GM19043 (cell line): ENCODE measurements around the gene WWC1.

Experiments
- ATAC-seq: cut with Tn5 transposase; IDR thresholded peaks from one replicate; pipeline ENCODE4 v1.9.1; 2021; ENCODE audit warnings: low read depth; ENCODE audit not compliant: unreplicated experiment

WWC1 gene

DNA sequence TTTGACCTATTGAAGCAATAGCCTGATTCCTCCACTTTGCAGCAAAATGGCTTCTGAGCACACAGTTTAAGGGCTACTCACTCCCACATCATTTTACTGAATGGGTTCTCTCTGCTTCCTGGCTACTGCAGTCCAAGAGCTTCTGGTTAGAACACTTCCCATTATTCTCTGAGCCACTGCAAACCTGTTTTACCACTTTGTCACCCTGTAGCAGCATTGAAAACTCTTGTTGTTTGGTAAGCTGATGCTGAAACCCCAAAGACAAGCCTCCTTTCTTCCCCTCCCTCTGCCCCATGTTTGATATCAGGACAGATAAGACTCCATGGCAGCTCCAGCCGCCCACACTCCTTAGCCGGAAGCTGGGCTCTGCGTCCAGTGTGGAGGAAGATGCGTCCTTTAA is 110.4 kb downstream of the WWC1 start:
- no peak for ATAC-seq

DNA sequence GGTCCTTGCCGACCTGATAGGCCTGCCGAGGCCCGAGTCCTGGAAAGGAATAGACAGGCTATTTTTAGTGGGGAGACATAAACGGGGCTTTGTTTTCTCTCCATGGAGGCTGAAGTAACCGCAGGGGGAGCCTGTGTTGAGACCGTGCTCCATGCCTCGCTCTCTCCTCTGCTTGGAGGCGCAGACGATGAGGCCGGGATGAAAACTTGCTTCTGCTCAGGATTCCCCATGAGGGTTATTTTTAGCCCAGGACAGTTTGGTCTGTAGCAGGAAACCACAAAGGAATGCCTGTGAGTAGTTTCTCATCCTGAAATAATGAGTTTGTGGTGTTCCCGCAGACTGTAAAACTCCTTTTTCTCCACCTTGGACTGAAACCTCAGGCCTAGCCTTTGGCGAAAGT is 112.9 kb downstream of the WWC1 start:
- ATAC-seq = no peak

DNA sequence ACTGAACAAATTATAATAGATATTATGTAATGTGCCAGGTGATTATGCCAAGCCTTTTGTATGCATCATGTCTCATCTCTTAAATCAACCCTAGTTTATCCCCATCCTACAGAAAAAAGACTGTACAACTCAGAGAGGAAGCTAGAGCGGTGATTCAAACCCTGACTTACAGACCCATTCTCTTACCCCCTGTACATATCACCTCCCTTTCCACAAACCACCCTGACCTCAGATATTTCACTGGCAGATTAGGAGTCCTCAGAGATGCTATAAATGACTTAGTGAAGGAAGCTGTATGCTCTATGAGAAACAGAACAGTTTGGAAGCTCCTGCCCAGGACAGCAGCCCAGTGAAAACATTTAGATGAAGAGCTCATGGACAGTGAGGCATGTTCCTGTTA is 115.8 kb downstream of the WWC1 start:
- ATAC-seq = no peak

DNA sequence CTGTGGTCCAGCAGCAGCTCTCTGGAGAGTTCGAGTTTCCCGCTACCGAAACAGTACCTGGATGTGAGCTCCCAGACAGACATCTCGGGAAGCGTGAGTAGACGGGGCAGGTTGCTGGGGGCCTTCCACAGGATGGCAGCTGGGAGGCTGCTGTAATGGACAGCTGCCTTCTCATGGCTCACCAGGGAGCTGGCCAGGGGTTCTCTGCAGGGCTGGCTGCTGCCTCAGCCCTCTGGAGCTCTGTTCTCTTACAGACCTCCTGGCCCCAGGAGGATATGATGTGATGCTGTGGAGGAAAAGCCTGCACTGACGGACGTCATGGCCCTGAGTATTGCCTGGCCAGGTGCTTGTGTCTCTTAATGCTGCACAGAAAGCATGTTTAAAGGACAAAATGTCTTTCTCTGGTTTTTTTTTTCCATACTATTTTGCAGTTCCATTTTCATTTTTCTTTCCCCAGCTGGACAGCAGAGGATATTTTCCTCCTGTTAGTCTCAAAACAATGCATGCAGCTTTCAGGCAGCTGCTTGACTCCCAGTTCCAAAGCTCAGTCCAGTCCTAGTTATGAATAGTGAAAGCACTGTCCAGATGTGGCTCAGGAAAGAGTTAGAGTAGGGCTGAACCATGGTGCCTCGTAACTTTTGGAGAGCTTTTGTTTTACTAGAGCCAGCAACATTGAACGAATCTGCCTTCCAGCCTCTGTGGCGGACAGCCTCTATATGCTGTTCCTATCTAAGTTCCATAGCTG is 117.3 kb downstream of the WWC1 start:
- no peak for ATAC-seq

GRCh38 chr5:168409591-168410458 is 118.4 kb downstream of the WWC1 start:
- ATAC-seq = peak; percentile 78

DNA sequence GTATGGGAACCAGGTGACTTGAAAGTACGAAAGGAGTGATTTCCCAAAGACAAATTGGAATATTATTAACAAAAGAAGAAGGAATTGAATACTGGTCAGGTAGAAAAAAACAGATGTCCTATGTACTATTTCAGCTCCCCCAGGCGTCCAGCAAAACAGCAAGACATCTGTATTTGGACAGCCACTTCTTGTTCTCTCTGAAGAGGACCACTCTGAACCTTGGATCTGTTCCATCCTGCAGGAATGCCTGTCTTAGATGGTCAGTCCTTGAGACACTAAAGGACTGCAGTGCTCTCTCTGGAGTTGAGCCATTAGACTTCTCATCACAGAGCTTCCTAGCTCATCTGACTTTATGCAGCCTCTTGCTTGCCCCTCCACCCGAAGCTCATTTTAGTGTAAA is 120.4 kb downstream of the WWC1 start:
- ATAC-seq = no peak

DNA sequence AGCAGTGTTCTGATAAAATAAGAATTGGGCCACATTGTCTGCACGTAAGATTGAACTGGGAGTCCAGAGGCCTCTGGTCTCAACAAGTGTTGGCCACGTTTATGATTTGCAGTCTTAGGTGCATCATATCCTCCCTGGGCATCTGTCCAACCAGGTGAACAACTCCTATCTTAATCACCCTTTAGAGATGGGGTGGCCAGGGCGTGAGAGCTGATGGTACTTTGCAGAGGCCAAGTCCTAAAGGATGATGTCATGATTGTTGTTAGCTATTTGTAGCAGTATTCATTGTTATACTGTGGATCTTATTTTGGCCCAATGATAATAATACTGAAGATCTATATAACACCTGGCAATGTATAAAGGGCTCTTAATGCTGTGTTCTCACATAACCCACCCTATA is 121.6 kb downstream of the WWC1 start:
- no peak for ATAC-seq

GRCh38 chr5:168413596-168413995 is 122.2 kb downstream of the WWC1 start:
- ATAC-seq = no peak

GRCh38 chr5:168415401-168415800 is 124.0 kb downstream of the WWC1 start:
- no peak for ATAC-seq

DNA sequence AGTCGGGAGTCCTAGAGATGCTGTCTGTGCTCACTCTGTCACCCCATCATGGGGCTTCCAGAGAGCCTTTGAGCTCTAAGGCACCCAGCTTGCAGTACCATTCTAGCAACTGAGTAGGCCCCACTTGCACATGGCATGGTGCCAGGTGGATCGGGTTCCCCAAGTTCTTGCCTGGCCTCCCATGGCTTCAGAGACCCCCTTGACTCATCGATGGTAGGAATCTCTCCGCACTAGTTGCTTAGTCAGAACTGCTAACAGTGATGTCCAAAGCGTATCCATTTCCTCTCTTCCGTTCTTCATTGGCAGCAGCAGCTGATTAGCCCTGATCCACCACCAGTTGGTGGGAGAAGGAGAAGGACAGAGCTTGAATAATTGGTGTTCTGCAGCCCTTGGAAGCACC is 124.5 kb downstream of the WWC1 start:
- ATAC-seq = no peak

DNA sequence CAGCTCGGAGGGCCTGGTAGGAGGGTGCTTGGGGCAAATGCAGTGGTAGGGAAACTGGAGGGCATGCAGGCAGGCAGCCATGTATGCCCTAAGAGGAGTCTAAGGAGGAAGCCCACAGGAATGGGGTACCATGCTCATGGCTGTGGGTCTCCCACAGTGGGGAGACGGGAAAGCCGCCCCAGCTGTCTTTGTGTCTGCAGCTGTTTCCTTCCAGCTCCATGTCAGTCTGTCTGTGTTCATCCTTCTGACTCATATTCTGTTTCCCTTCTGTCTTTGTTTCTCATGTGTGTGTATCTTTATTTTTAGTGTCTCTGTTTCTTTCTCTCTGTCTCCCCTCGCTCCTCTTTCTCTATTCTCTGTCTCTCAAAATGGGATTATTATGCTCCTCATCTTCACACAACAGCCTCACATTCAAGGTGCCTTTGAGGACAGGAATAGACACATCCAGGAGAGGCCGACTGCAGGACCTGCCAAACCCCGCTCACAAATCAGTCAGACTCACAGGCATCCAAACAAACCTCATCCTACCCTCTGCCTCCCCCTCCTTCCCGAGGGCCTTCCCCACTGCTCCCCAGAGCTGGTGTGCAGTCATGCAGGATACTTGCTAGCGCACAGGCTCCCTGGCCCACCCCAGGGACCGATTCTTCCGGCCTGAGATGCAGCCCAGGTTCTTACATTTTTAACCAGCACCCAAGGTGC is 126.4 kb downstream of the WWC1 start:
- no peak for ATAC-seq

DNA sequence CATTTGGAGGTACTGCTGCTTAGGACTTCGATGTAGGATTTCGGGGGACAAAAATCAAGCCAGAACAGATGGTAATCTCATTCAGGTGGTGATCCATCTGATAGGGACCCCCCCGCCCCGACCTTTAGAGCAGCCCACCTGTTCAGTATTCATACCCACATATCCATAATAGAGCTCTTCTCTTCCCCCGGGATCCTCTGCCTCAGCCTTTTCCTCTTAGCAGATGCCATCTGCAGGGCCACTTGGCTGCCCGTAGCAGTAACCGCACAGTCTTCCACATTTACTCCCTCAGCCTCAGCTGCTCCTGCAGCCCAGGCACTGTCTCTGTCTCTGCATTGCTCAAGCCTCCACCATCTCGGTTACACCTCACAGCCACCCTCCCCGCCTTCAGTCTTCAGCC is 129.0 kb downstream of the WWC1 start:
- no peak for ATAC-seq

DNA sequence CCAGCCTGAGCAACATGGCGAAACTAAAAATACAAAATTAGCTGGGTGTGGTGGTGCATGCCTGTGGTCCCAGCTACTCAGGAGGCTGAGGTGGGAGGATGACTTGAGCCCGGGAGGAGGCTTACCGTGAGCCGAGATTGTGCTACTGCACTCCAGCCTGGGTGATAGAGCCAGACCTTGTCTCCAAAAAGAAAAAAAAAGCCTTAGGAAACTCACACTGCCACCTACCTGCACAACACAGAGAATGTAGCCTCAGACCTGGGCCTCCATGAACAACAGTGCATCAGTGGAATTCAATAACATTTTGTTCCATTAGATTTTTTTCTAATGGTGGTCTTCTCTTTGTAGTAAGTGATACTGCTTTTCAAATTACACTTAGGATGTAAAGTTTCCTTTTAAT is 131.0 kb downstream of the WWC1 start:
- no peak for ATAC-seq

GRCh38 chr5:168423478-168423877 is 132.0 kb downstream of the WWC1 start:
- no peak for ATAC-seq

DNA sequence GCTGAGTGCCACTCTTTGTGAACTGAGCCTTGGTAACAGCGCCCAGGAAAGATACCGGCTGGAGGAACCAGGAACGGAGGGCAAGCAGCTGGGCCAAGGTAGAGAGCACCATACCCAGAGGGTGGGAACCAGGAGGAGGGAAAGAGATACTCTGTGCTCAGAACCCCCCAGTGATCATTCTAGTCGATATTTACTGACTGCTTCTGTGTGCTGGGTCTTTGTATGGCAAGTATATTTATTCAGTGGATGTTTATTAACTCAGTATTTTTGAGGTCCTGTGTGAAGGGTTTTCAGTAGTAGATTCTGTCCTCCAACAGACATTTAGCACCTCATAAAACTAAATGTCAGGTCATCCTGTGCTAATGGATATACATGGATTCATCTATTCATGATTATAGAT is 132.5 kb downstream of the WWC1 start:
- no peak for ATAC-seq

DNA sequence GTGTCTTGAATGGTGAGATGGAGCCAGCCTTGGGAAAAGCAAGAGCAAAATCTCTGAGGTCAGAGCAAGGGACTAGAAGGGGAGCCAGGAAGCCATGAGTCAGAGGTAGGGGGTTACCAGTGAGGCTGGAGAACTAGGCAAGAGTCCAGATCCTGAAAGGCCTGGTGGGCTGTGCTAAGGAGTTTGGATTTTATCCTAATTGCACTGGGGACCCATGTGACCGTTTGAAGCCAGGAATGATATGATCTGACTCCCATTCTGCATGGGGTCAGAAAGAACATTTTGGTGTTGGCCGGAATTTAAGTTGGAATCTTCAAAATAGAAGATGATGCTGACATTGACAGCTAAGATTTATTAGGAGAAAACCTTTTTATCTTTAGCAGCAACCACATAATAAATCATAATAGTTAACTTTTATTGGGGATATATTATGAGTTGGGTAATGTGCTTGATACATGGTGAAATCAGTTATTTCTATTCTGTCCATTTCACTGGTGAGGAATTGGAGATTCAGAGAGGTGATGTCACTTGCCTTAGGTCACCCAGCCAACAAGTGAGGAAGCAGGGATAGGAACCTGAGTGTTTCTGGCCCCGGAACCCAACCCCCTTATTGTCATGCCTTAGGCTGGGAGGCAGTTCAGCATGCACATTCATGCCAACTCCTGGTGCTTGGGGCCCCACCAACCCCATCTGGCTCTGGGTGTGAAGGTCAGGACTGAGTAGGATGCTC is 133.3 kb downstream of the WWC1 start:
- ATAC-seq = no peak

DNA sequence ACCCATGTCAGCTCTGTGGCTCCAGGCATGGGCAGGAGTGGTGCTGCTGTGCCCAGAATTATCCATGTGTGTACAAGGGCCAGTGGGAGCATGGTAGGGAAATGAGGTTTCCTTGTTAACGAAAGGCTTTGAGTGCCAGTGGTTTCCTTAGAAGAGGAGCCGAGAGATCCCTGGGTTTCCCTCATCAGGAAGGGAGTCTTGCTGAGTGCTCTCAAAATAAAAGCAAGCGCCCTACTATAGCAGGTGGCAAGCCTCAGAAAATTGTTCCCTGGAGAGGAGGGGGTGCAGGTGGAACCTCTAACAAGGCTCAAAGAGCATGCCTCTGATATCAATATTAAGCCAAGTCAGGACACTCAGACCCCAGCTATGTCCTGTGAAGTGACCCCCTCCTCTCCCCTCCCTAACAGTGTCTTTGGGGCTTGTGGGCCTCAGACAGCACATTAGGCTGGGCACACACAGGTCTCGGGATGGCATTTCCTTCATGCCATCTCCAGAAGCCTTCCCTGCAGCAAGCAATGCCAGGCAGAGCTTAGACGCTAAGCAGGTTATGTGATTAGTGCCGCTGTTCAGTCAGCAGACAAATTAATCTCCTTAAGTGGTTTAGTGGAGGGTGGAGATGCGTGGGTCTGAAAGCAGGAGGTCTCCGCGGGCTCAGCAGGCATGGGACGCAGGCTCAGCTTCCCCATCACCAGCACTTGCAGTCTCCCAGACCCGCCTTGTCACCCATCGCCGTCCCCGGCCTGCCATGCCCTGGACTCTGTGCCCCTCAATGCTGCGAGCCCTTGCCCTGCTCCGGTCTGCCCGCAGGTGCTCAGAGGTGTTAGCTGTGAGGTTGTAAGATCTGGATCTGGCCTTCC is 134.8 kb downstream of the WWC1 start:
- ATAC-seq = no peak

DNA sequence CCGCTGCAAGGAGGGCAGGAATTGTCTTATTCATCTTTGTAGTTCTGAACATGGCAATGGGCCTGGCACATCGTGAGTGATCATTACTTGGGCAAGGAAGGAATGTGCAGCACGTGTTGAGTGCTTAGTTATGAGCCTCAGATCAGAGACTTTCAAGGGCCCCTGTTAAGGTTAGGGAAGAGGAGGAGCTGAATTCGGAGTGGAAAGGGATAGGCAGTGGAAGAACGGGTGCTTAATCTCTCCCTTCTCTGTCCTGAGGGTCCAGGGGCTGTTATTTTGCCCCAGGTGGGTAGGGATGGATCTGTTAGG is 135.4 kb downstream of the WWC1 start:
- ATAC-seq = no peak

GRCh38 chr5:168427224-168427623 is 135.8 kb downstream of the WWC1 start:
- ATAC-seq = no peak

DNA sequence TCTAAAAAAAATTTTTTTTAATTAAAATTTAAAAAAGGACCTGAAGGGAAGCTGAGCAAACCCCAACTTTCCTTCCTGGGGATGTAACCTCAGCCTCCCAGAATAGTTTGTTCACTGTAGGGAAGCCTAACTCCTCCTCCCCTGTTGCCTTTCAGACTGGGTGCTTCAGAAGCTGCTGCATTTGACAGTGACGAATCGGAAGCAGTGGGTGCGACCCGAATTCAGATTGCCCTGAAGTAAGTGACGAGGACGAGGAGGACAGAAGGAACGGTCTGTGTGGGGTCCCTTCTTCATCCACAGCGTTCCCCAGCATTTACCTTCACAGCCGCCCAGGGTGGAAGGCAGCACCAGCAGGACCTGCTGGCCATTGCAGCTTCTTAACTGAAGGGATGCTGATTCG is 137.1 kb downstream of the WWC1 start:
- no peak for ATAC-seq
